Measurements from ENCODE around the gene UHMK1.
"Not testable (repeated sequence)": the region's sequence is repeated elsewhere in the genome, so short reads cannot be mapped to it uniquely, and the experiment has no call there.

Gene UHMK1

DNA sequence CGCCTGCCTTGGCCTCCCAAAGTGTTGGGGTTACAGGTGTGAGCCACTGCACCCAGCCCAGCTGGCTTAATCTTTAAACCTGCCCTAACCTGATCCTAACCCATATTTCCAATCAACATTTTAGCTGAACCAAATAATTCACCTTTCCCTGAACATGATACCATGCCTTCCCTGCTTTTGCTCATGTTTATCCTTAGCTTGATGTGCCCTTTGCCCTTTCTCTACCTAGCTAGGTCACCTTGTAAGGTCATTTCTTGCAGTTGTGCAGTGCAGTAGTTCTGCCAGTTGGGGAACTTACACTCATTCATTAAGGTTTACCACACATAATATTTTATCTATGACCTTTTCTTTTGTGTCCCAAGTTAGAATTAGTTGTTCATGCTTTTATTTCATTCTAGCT is 69.3 kb downstream of the UHMK1 start:
- no peak for DNase-seq (ENCODE audit: low spot score)

DNA sequence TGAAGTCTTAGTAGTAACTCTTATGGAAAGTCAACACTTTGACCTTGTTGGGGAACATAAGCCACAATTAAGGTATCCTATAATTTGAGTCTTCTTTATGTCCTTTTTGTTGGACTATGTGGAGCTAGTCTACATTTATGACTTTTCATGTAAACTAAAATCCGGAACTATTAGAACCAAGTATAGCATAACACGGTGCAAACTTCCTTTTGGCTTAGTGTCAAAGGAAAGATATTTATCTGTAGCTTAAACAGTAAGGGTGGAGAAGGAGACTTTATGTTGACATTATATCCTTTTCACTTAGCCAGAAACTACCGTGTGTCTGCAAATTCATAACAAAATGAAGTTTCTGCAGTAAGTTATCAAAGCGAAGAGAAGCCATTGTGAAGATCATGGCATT is 71.2 kb downstream of the UHMK1 start:
- no peak for DNase-seq (ENCODE audit: low spot score)

DNA sequence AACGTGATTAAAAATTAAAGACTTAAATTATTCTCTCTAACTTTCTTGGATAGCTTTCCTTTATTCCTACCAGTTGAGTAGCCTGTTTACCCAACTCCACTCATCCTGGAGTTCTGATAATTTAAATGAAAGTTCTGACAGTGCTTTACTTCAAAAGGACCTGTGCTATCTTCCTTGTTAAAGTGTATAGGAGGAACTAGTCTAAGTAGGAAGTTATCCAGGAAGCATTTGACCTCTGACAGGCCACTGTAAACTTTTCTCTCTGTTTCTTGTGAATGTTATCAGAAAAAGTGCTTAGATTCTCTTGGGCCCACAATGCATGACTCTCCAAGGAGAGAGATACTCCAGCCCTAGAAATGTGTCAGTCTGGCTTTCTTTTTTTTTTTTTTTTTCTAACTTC is 73.1 kb downstream of the UHMK1 start:
- DNase-seq (ENCODE audit: low spot score) = no peak

DNA sequence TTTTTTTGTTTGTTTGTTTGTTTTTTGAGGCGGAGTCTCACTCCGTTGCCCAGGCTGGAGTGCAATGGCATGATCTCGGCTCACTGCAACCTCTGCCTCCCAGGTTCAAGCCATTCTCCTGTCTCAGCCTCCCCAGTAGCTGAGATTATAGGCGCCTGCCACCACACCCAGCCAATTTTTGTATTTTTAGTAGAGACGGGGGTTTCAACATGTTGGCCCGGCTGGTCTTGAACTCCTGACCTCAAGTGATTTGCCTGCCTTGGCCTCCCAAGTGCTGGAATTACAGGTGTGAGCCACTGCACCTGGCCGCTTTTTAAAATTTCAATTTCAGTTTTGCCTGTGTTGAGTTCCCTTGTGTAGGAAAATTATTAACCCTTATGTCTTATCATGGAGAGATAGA is 73.5 kb downstream of the UHMK1 start:
- DNase-seq (ENCODE audit: low spot score) = not testable (repeated sequence)

DNA sequence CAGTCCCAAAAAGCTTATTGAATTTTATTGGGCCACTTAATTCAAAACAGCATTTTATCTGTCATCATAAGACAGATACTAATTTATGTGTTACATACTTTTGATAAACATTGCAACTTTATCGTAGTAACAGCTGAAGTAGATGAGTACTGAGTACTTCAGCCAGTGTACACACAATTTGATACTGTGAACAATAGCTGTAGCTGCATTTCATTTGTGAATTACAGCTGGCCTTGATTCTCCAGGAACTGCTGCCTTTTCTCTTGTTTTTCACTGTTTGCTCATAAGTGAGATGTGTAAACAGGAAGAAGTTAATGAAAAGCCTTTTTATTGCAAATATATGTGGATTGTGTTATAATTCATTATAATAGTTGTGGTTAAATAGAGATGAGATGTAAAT is 74.1 kb downstream of the UHMK1 start:
- DNase-seq (ENCODE audit: low spot score) = no peak

DNA sequence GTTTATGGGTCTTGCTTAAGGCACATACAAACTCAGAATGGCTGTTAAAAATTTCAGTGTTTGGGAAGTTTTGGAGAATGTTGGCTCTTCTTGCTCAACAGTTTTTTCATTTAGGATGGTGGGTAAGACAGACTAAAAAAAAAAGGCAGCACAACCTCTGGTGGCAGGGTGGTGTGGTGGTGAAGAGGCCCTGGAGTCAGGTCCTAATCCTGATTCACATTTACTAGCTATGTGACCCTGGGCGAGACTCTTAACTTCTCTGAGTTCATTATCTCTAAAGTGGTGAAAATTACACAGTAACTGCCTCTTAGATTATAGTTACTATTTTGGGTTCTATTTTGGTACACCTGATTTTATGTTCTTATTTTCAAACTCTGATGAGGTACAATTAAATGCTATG is 75.5 kb downstream of the UHMK1 start:
- DNase-seq (ENCODE audit: low spot score) = no peak

DNA sequence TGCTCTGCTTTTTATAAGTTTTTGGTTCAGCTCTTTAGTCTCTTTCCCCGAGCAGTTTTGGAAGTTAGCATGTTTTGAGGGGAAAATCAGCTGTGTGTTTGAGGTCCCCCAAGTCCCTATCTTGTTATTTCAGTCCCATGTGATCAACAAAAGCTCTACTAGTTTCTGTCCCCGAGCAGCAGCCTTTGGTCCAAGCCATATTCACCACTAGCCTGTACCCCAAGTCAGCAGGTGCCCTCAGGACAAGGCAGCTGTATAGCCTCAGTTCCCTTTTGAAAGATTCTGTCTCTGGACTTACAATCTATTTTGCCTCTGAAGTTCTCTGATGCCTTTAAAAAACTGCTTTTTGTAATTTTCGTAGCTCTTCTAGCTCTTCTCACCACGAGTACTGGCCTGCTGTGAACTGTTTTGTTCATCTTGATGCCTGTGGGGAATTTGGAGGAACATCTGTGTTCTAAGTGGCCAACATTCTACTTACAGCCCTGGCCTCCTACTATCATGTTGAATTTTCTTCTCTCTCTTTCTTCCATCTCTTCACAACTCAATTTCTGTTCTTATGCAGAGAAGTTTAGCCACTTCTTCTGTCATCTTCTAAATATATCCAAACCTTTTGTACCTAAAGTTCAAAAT is 80.6 kb downstream of the UHMK1 start:
- no peak for DNase-seq (ENCODE audit: low spot score)

DNA sequence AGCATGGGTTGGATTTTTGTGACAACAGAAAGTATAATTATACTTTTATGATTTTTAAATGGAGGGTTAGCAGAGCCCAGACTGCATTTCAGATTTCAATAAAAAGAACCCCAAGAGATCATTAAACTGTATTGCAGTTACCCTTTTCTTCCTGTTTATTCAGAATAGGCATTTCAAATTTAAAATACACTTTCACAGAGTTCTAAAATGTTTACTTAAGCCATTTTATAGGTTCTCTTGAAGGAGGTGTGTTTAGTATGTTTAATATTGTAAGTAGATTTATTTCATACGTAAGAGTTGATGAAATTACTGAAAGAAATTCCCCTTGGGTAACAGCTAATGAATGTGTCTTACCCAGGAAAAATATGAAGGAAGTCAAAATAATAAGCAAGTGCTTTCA is 81.3 kb downstream of the UHMK1 start:
- DNase-seq (ENCODE audit: low spot score) = no peak
